AG04449 (cell line): ENCODE measurements around the gene SMIM43.

Experiments used
- CTCF ChIA-PET: fragments of 350-600 bp; formaldehyde crosslinking; extraction: SDS; loops from one replicate; lab custom pipeline; 2021; ENCODE audit warnings: antibody characterized with exemption; lab: Yijun Ruan, JAX
- POLR2A ChIA-PET: fragments of 400-600, 350-600 bp; formaldehyde crosslinking; extraction: SDS; loops from one replicate; lab custom pipeline; 2020; ENCODE audit warnings: antibody characterized with exemption, inconsistent platforms; lab: Yijun Ruan, JAX
- DNase-seq: peaks from one replicate; pipeline ENCODE4 v3.0.0-alpha.2; 2010; ENCODE audit warnings: low read depth, low spot score
- H3K4me3 ChIP-seq: 2 replicates; pipeline ENCODE4 v1.5.1; 2011; ENCODE audit warnings: low read depth, mild to moderate bottlenecking, control low read depth, low read length
- TF ChIP-seq, protein P1 (sequence below): IDR thresholded peaks from one replicate; pipeline ENCODE4 v1.5.1; 2011; ENCODE audit warnings: mild to moderate bottlenecking, moderate library complexity, low read length, control low read depth, inconsistent platforms; ENCODE audit not compliant: insufficient read depth; ENCODE audit errors: missing control alignments

Gene SMIM43

DNA sequence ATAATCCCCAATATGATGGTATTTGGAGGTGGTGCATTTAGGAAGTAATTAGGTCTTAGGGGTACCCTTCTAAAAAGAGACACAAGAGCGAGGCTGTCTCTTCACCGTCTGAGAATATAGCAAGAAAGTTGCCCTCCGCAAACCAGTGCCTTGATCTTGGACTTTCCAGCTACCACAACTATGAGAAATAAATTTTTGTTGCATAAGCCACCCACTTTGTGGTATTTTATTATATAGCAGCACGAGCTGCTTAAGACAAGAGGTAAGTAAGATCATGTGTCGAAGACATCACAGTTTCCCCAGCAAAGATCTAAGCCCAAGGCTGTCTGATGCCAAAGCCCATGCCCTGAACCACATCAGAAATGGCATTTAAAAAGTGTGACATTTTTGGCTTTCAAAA lies 26.5 kb upstream of the SMIM43 start:
- POLR2A ChIA-PET, result interaction anchor here (0.7 kb wide), 1 partner anchor 123 kb away, joined by 4 read pairs; no protein-coding TSS in a partner anchor
- peak; percentile 74 for DNase-seq
- no peak overlapping the region for H3K4me3 ChIP-seq
- TF ChIP-seq, protein P1, sequence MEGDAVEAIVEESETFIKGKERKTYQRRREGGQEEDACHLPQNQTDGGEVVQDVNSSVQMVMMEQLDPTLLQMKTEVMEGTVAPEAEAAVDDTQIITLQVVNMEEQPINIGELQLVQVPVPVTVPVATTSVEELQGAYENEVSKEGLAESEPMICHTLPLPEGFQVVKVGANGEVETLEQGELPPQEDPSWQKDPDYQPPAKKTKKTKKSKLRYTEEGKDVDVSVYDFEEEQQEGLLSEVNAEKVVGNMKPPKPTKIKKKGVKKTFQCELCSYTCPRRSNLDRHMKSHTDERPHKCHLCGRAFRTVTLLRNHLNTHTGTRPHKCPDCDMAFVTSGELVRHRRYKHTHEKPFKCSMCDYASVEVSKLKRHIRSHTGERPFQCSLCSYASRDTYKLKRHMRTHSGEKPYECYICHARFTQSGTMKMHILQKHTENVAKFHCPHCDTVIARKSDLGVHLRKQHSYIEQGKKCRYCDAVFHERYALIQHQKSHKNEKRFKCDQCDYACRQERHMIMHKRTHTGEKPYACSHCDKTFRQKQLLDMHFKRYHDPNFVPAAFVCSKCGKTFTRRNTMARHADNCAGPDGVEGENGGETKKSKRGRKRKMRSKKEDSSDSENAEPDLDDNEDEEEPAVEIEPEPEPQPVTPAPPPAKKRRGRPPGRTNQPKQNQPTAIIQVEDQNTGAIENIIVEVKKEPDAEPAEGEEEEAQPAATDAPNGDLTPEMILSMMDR, result no peak
- CTCF ChIA-PET, result no interaction called here

DNA sequence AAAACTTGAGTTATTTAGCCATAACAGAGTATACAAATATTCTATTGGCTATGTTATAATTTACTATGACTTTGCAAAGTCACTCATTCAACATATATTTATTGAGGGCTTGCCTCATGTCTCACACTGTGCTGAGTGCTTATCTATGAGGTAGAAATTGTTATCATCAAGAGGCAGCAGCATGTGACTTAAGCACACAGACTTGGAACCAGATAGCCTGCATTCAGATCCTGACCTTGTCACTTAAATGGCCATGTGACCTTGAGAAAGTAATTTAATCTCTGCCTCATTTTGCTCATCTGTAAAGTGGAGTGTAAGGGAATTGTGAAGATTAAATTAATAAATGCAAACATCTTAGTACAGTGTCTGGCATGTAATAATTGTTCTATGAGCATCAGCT lies 26.0 kb upstream of the SMIM43 start:
- CTCF ChIA-PET, result no interaction called here
- POLR2A ChIA-PET, result interaction anchor here (1.5 kb wide), 1 partner anchor 95 kb away, joined by 6 read pairs; the partner anchor contains the start of gene ANXA5
- TF ChIP-seq, protein P1, result no peak
- DNase-seq, result no peak
- H3K4me3 ChIP-seq, result no peak overlapping the region

DNA sequence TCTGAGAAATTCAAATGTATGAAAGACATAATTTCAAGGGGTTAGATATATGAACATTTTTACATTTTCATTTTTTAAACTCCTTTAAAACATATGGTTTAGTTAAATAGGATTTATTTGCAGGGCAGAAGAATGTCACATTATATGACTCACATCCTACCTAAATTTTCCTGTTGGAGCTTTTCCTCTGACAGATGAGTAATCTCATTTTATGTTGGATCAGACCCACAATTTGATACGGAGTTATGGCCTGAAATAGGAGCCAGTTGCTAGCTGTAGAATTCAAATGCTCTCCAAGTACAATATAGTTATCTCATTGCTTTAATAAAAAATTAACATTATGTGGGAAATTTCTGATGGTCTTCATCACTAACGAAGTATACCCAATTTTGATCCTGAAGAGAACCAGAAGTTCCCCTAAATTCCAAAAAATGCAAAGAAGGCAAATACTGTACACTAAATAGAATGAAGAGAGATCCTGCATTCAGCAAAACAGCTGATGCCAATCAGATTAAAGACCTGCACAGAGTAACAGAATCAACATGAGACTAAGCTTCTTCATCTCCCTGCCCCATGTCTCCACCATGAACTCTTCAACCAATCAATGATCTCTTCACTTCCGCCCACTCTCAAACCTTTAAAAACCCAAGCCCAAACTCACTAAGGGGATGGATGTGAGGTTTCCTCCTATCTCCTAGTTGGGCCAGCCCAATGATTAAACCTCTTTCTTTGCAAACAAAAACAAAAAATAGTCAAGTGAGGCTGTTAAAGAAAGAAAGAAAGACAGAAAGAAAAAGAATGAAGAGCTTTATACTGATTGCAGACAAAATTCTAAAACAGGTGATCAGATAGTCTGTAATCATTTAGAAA lies 25.2 kb upstream of the SMIM43 start:
- ChIA-PET CTCF (no interaction called here), POLR2A (interaction anchor here (0.6 to 1.7 kb wide), 5 partner anchors 11 to 122 kb away, joined by 3 to 6 read pairs (median 5); partner anchors contain the start of genes ANXA5 and EXOSC9)
- no peak overlapping the region for H3K4me3 ChIP-seq
- TF ChIP-seq, protein P1, result no peak
- DNase-seq, result no peak

DNA sequence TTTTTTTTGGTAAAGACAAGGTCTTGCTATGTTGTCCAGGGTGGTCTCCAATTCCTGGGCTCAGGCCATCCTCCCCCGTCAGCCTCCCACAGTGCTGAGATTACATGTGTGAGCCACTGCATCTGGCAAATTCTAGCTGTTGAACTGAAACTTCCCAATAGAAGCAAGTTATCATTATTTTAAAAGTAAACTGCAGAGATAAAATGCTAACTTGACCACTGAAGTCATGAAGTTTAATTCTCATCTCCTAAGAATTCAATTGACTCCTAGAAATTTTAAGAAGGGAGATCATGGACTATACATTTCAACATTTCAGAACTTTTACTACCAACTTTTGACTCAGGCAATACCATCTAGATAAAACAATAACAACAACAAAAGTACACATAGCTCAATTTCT lies 24.5 kb upstream of the SMIM43 start:
- TF ChIP-seq, protein P1, result no peak
- no peak overlapping the region for H3K4me3 ChIP-seq
- POLR2A ChIA-PET, result interaction anchor here (0.6 to 1.7 kb wide), 5 partner anchors 12 to 121 kb away, joined by 3 to 6 read pairs (median 5); partner anchors contain the start of genes ANXA5 and EXOSC9
- no peak for DNase-seq
- CTCF ChIA-PET, result no interaction called here

DNA sequence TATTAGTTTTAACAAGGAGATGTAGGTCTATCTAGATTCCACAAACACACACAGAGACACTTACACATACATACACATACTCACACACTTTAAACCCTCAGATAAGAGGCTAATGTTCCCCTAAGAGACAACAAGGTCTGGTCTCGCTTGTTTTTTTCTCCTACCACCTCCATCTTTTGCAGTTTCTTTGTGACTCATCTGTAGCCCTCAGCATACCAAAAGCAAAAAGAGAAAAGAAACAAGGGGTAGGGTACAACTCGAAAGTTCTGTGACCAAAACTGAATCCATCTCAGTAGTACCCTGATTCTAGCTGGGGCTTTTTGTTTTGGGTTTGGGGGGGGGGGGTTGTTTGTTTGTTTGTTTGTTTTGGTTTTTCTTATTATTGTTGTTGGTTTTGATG lies 23.9 kb upstream of the SMIM43 start:
- no peak for DNase-seq
- ChIA-PET POLR2A (interaction anchor here (1.7 kb wide), 1 partner anchor 120 kb away, joined by 5 read pairs; no protein-coding TSS in a partner anchor), CTCF (no interaction called here)
- no peak overlapping the region for H3K4me3 ChIP-seq
- TF ChIP-seq, protein P1, result no peak

DNA sequence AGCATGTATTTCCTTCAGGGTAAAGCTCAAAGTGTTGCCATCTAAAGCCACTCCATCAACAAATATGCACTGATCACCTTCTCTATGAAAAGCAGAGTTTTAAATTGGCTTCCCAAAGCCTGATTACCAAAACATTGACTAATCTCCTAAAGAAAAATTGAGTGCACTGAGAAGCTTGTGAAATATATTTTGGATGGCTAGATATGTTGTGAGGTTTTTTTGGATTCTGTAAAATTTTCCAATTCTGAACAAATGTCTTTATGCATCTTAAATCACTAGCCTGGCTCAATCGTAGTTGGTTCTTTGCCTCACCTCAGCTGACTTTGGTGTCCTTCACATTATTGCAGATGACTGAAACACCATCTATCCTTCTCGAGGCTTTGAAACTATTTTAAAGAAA lies 21.3 kb upstream of the SMIM43 start:
- H3K4me3 ChIP-seq, result no peak overlapping the region
- DNase-seq, result no peak
- TF ChIP-seq, protein P1, result no peak
- ChIA-PET CTCF (interaction anchor here (1.1 to 1.8 kb wide), 3 partner anchors 27 to 49 kb away, joined by 3 to 6 read pairs (median 4); no protein-coding TSS in a partner anchor), POLR2A (no interaction called here)
